ENCODE results near the gene GABARAPL1. TPM values are rescaled to one million over a fixed set of nuclear protein-coding genes. Genes with fewer than 3 reads are reported as not detected.

The GABARAPL1 gene
- total RNA-seq, 1 donor from 2014 or later: 133 TPM

GRCh38 chr12:10241290-10241689, 28.6 kb downstream of the GABARAPL1 start:
- H3K27me3 Mint-ChIP-seq (ENCODE audit: unreplicated experiment): no peaks in the 10 kb centered on the region
- peaks cover 10% of the 10 kb centered on the region for H3K36me3 Mint-ChIP-seq (ENCODE audit: low read depth, unreplicated experiment)
- H3K27ac Mint-ChIP-seq (ENCODE audit: unreplicated experiment): no peak overlapping the region
- H3K4me3 Mint-ChIP-seq (ENCODE audit: unreplicated experiment): no peak overlapping the region
- H3K9me3 Mint-ChIP-seq (ENCODE audit: unreplicated experiment): no peaks in the 10 kb centered on the region
- DNase-seq (ENCODE audit: low spot score): no peak
- peaks cover 8% of the 10 kb centered on the region for H3K4me1 Mint-ChIP-seq (ENCODE audit: unreplicated experiment)
- no peak for TF ChIP-seq CTCF (IDR thresholded peaks at IDR 0.05; ENCODE audit: unreplicated experiment)

DNA sequence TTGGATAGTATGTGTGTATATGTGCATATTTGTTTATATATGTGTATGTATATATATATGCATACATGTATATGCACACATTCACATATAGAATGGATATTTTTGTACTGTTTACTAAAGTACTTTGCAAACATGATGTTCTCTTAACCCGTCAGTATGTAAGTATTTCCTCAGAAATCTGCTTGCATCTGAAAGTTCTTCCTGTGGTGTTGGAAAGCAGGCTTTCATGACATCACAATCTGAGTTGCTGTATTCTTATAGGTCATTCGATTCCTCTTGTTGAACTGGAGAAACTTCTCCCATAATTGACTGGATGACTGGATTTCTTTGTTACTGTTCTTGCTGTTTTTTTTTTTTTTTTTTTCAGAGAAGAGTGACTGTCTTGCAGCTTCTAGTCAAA, 29.1 kb downstream of the GABARAPL1 start:
- H3K4me3 Mint-ChIP-seq (ENCODE audit: unreplicated experiment): no peak overlapping the region
- H3K9me3 Mint-ChIP-seq (ENCODE audit: unreplicated experiment): no peaks in the 10 kb centered on the region
- H3K4me1 Mint-ChIP-seq (ENCODE audit: unreplicated experiment): peaks cover 5% of the 10 kb centered on the region
- H3K27me3 Mint-ChIP-seq (ENCODE audit: unreplicated experiment): no peaks in the 10 kb centered on the region
- H3K36me3 Mint-ChIP-seq (ENCODE audit: low read depth, unreplicated experiment): peaks cover 6% of the 10 kb centered on the region
- no peak for TF ChIP-seq CTCF (IDR thresholded peaks at IDR 0.05; ENCODE audit: unreplicated experiment)
- no peak overlapping the region for H3K27ac Mint-ChIP-seq (ENCODE audit: unreplicated experiment)
- DNase-seq (ENCODE audit: low spot score): no peak

DNA sequence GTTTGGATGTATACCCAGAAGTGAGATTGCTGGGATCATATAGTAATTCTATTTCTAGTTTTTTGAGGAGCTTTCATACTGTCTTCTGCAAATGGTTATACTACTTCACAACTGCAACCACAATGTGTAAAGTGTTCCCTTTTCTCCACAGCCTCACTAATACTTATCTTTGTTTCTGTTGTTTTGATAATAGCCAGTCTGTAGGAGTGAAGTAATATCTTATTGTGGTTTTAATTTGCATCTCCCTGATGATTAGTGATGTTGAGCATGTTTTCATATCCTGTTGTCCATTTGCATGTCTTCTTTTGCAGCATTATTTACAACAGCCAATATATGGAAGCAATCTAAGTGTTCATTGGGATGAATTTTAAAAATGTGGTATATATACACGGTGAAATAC, 29.9 kb downstream of the GABARAPL1 start:
- Mint-ChIP-seq H3K4me3 (ENCODE audit: unreplicated experiment) (no peak overlapping the region), H3K9me3 (ENCODE audit: unreplicated experiment) (no peaks in the 10 kb centered on the region), H3K4me1 (ENCODE audit: unreplicated experiment) (no peaks in the 10 kb centered on the region), H3K27ac (ENCODE audit: unreplicated experiment) (no peak overlapping the region), H3K36me3 (ENCODE audit: low read depth, unreplicated experiment) (no peaks in the 10 kb centered on the region), H3K27me3 (ENCODE audit: unreplicated experiment) (no peaks in the 10 kb centered on the region)
- TF ChIP-seq CTCF (IDR thresholded peaks at IDR 0.05; ENCODE audit: unreplicated experiment): no peak
- no peak for DNase-seq (ENCODE audit: low spot score)

DNA sequence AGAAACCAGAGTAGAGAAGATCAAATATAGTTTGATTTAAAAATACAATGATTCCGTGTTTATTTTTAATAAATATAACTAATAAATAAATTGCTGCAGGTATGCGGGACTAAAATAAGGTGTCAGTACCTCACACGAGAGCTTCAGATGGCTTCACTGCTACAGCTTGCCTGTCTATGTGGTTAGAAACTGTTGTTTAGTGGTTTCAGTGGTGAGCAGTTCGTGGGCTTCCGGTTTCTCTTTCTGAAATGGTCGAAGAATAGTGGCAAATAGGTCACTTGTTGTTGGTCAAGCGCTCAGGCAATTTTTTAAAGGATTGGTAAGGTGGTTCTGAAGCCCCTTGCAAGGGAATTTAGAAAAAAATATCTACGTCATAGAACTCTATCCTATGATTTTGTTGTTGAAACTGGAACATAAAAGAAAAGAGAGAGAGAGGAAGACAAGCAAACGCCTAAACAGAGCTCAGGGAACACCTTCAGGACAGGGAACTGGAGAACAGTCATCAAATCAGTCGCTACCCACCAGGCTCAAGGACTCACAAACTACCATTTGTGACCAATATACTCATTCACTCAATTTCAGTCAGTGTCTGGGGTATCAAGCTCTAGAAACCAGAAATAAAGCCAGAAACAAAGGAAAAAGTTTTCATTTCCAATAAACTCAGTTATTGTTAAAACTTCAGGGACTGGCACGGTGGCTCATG, 31.3 kb downstream of the GABARAPL1 start:
- H3K36me3 Mint-ChIP-seq (ENCODE audit: low read depth, unreplicated experiment): no peaks in the 10 kb centered on the region
- no peaks in the 10 kb centered on the region for H3K9me3 Mint-ChIP-seq (ENCODE audit: unreplicated experiment)
- no peak for TF ChIP-seq CTCF (IDR thresholded peaks at IDR 0.05; ENCODE audit: unreplicated experiment)
- H3K4me1 Mint-ChIP-seq (ENCODE audit: unreplicated experiment): no peaks in the 10 kb centered on the region
- no peak for DNase-seq (ENCODE audit: low spot score)
- no peak overlapping the region for H3K4me3 Mint-ChIP-seq (ENCODE audit: unreplicated experiment)
- no peak overlapping the region for H3K27ac Mint-ChIP-seq (ENCODE audit: unreplicated experiment)
- H3K27me3 Mint-ChIP-seq (ENCODE audit: unreplicated experiment): no peaks in the 10 kb centered on the region

DNA sequence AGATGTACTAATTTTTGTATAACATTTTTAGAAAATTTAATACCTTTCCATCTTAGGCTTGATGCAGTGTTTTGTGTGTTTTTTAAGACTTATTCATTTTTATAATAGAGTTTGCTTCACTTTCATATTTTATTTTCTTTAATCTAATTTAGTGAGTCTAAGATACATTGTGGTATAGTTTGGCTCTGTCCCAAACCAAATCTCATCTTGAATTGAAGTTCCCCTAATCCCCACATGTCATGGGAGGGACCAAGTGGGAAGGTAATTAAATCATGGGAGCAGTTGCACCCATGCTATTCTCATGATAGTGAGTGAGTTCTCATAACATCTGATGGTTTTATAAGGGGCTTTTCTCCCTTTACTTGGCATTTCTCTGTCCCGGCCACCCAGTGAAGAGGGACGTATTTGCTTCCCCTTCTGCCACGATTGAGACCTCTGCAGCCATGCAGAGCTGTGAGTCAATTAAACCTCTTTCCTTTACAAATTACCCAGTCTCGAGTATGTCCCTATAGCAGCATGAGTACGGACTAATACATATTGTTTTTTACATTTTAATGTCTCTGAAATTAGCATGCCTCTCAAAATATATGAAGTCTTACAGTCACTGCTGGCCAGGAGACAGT, 34.9 kb downstream of the GABARAPL1 start:
- DNase-seq (ENCODE audit: low spot score): no peak
- H3K27ac Mint-ChIP-seq (ENCODE audit: unreplicated experiment): no peak overlapping the region
- no peaks in the 10 kb centered on the region for H3K27me3 Mint-ChIP-seq (ENCODE audit: unreplicated experiment)
- no peak overlapping the region for H3K4me3 Mint-ChIP-seq (ENCODE audit: unreplicated experiment)
- H3K9me3 Mint-ChIP-seq (ENCODE audit: unreplicated experiment): no peaks in the 10 kb centered on the region
- H3K4me1 Mint-ChIP-seq (ENCODE audit: unreplicated experiment): no peaks in the 10 kb centered on the region
- no peak for TF ChIP-seq CTCF (IDR thresholded peaks at IDR 0.05; ENCODE audit: unreplicated experiment)
- H3K36me3 Mint-ChIP-seq (ENCODE audit: low read depth, unreplicated experiment): no peaks in the 10 kb centered on the region
